GM13977 (cell line): ENCODE measurements around the gene DUSP5.
A peak's percentile ranks its signal among the peaks of the same experiment; 100 is the strongest.

Source experiments
- DNase-seq: peaks from one replicate; pipeline ENCODE4 v3.0.0; 2012; ENCODE audit warnings: low spot score
- in situ Hi-C: fragments of 300-500 bp; cut with MboI; formaldehyde crosslinking; loops from one replicate; pipeline ENCODE4 v1.12.0; 2022; ENCODE audit warnings: low sequenced_read_pairs, low pct_unique_long_range_greater_than_20kb, mixed read lengths, inconsistent platforms; ENCODE audit not compliant: unreplicated experiment
- TF ChIP-seq, protein P1 (sequence below): IDR thresholded peaks from 2 replicates; pipeline ENCODE4 v1.5.1; 2012; ENCODE audit warnings: mild to moderate bottlenecking, control low read depth; ENCODE audit not compliant: insufficient read depth; ENCODE audit errors: extremely low read depth, missing control alignments

DUSP5 gene

DNA sequence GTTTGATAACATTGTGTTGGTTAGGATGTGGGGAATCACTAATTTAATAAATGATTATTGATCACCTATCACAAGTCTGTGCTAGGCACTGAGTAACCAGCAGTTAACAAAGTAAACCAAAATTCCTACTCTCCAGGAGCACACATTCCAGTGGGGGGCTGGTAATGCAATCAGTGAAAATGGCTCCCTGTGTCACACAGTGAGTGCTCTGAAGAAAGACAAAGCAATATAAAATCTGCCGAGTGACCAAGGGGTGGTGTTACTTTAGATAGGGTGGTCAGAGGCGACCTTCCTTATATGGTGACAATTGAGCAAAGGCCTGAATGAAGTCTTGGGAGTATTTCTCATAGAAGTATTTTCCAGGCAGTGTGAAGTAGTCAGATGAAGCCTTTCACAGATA is 56.2 kb downstream of the DUSP5 start:
- TF ChIP-seq, protein P1, sequence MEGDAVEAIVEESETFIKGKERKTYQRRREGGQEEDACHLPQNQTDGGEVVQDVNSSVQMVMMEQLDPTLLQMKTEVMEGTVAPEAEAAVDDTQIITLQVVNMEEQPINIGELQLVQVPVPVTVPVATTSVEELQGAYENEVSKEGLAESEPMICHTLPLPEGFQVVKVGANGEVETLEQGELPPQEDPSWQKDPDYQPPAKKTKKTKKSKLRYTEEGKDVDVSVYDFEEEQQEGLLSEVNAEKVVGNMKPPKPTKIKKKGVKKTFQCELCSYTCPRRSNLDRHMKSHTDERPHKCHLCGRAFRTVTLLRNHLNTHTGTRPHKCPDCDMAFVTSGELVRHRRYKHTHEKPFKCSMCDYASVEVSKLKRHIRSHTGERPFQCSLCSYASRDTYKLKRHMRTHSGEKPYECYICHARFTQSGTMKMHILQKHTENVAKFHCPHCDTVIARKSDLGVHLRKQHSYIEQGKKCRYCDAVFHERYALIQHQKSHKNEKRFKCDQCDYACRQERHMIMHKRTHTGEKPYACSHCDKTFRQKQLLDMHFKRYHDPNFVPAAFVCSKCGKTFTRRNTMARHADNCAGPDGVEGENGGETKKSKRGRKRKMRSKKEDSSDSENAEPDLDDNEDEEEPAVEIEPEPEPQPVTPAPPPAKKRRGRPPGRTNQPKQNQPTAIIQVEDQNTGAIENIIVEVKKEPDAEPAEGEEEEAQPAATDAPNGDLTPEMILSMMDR, result no peak
- no peak for DNase-seq
- in situ Hi-C loops, result loop anchor here (25.0 kb wide), 1 partner anchor 417 kb away; no protein-coding TSS in a partner anchor

DNA sequence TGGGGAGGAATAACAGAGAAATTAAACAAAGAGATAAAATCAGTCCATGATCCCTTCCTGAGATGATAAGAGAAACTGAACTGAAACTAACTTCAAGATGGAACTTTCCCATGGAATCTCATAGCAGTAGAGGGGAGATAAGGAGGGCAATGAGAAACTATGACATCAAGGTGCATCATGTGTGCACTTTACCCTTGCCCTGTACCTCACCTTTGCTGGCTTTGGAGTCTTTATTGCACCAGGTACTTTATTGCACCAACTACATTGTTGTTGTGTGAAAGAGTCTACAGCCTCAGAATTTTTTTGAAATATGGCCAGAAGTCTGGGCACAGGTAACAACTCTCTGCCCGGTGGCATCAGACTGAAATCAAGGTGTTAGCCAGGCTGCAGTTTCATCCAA is 58.6 kb downstream of the DUSP5 start:
- in situ Hi-C loops, result loop anchor here (25.0 kb wide), 1 partner anchor 419 kb away; no protein-coding TSS in a partner anchor
- TF ChIP-seq, protein P1, result no peak

DNA sequence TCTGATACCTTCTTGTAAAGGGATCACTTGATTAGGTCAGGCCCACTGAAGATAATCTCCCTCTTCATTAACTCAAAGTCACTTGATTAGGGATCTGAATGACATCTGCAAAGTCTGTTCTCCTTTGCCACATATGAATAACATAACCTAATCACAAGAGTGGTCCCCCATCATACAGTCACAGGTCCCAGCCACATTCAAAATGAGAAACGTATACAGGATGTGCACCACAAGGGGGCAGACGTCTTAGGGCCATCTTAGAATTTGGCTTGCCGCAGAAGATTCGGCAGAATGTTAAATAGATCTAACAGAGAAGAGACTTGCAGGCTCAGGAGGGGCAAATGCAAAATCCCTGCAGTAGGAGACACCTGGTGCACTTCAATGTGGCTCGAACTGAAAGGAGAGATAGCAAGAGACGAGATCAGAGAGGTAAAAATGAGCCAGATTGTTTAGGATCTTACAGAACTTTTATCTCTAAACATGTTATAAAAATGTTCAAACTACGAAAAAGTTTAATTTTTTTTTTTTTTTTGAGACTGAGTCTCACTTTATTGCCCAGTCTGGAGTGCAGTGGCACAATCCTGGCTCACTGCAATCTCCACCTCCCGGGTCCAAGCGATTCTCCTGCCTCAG is 59.4 kb downstream of the DUSP5 start:
- TF ChIP-seq, protein P1, result peak; percentile 78
- in situ Hi-C loops, result loop anchor here (25.0 kb wide), 1 partner anchor 420 kb away; no protein-coding TSS in a partner anchor
- peak; percentile 52 for DNase-seq

More for the DNA sequence above, 58.6 kb downstream of the DUSP5 start:
- no peak for DNase-seq

DNA sequence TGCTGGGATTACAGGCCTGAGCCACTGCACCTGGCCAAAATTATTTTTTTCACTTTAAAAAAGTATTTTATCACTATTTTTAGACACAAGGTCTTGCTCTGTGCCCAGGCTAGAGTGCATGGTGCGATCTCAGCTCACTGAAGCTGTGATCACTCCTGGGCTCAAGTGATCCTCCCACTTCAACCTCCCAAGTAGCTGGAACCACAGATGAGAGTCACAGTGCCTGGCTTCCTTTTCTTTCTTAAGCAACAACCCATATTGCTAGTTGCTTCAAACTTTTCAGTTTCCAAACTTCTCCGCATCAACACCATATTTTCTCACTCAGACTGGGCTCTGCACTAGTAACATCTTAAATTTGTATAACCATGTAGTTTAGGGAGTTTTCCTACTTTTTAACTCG is 60.3 kb downstream of the DUSP5 start:
- DNase-seq, result no peak
- in situ Hi-C loops, result loop anchor here (25.0 kb wide), 1 partner anchor 421 kb away; no protein-coding TSS in a partner anchor
- TF ChIP-seq, protein P1, result no peak

DNA sequence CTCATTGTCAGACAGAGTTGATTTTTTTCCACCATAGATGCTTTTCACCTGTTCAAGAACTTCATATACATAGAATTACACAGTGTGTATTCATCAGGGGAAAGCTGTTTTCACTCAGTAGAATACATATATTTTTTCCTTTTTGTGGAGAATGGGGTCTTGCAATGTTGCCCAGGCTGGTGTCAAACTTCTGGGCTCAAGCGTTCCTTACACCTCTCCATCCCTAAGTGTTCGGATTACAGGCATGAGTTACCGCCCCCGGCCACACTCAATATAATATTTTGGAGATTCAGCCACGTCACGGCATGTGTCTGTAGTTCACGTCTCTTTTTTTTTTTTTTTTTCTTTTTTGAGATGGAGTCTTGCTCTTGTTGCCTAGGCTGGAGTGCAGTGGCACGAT is 62.3 kb downstream of the DUSP5 start:
- in situ Hi-C loops, result loop anchor here (25.0 kb wide), 1 partner anchor 423 kb away; no protein-coding TSS in a partner anchor
- TF ChIP-seq, protein P1, result no peak
- no peak for DNase-seq
